ENCODE data around the gene VPS16. TPM values are rescaled to one million over a fixed set of nuclear protein-coding genes. Genes with fewer than 3 reads are reported as not detected.

VPS16 gene
- total and polyA plus RNA-seq, 2 donors (not counting 1 experiment from before 2014, with no cell fraction given) = 63.0 to 68.2 TPM

DNA sequence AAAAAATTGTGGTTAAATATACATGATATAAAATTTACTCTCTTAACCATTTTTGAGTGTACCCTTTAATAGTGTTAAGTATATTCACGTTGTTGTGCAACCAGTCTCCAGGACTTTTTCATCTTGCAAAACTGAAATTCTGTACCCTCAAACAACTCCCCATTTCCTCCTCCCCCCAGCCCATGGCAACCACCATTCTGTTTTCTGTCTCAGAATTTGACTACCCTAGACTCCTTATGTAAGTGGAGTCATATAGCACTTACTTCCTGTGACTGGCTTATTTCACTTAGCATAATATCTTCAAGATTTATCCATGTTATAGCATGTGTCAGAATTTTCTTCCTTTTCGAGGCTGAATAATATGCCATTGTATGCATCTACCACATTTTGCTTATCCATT is 5.1 kb downstream of the VPS16 start:
- peaks cover 29% of the 10 kb centered on the region for H3K79me2 ChIP-seq (ENCODE audit: control insufficient read depth, insufficient read depth, low read length)
- no peak for ATAC-seq (ENCODE audit: low read depth)
- H3K4me1 Mint-ChIP-seq = peaks cover 6% of the 10 kb centered on the region

DNA sequence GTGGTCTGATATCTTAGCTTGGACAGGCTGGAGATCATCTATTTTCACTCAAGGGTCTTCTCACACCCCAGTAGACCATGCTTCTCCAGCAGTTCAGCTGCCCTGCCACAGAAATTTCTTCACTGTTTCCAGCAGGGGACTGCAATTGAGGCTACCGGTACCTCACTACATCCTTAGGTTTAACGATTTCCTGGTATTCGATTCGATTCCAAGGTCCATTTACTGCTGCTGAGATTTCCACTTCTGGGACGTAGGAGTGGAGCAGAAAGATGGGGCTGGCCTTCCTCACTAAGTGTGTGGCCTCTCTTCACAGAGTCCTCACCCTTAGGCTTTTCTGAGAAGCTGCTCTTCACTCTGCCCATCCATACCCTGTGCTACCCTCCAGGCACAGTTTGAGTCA is 6.2 kb downstream of the VPS16 start:
- ATAC-seq (ENCODE audit: low read depth) = no peak
- Histone ChIP-seq H3K9me3 (ENCODE audit: control extremely low read depth in 1 of 3, control insufficient read depth in 2 of 3, insufficient read depth in 1 of 3, low read length in 2 of 3) (peaks cover 0 to 1% (median 0%) of the 10 kb centered on the region in 3 donors), H3K36me3 (replicated peaks in 1 of 2; ENCODE audit: control extremely low read depth in 1 of 2, control insufficient read depth in 1 of 2, extremely low read depth in 1 of 2, insufficient read depth in 2 of 2, low read length in 1 of 2) (peaks cover 0 to 3% of the 10 kb centered on the region in 2 experiments), H3K4me2 (replicated peaks; ENCODE audit: low read depth, low read length, poor library complexity, severe bottlenecking) (no peak overlapping the region), H3K79me2 (ENCODE audit: control insufficient read depth, insufficient read depth, low read length) (peaks cover 19% of the 10 kb centered on the region), H2AFZ (ENCODE audit: insufficient read depth, low read depth, low read length, poor library complexity, severe bottlenecking) (no peak overlapping the region), H3K4me1 (ENCODE audit: control insufficient read depth in 2 of 2, insufficient read depth in 2 of 2, low read length in 2 of 2) (peaks cover 0 to 2% of the 10 kb centered on the region in 2 donors), H3K27ac (ENCODE audit: low read length in 2 of 2) (no peak overlapping the region), H4K20me1 (ENCODE audit: control insufficient read depth, insufficient read depth, low read length, poor library complexity, severe bottlenecking) (no peaks in the 10 kb centered on the region), H3K27me3 (replicated peaks in 1 of 4; ENCODE audit: control extremely low read depth in 1 of 4, control insufficient read depth in 3 of 4, insufficient read depth in 4 of 4, low read length in 3 of 4) (no peaks in the 10 kb centered on the region), H3K4me3 (ENCODE audit: control extremely low read depth in 1 of 5, extremely low read depth in 1 of 5, insufficient read depth in 1 of 5, low read depth in 2 of 5, low read length in 4 of 5) (no peak overlapping the region), H3K9ac (ENCODE audit: low read length) (no peak overlapping the region)
- intact Hi-C loops (cut with micrococcal nuclease) = no loop called here
- Mint-ChIP-seq H3K27ac (no peak overlapping the region), H3K4me1 (peaks cover 3% of the 10 kb centered on the region), H3K4me3 (no peak overlapping the region), H3K9me3 (ENCODE audit: insufficient read depth) (no peaks in the 10 kb centered on the region), H3K27me3 (no peaks in the 10 kb centered on the region)
- no peak for TF ChIP-seq EZH2 (IDR thresholded peaks at IDR 0.05; ENCODE audit: borderline replicate concordance, insufficient read depth, low read depth, low read length, poor library complexity, severe bottlenecking)
- TF ChIP-seq, protein P1, sequence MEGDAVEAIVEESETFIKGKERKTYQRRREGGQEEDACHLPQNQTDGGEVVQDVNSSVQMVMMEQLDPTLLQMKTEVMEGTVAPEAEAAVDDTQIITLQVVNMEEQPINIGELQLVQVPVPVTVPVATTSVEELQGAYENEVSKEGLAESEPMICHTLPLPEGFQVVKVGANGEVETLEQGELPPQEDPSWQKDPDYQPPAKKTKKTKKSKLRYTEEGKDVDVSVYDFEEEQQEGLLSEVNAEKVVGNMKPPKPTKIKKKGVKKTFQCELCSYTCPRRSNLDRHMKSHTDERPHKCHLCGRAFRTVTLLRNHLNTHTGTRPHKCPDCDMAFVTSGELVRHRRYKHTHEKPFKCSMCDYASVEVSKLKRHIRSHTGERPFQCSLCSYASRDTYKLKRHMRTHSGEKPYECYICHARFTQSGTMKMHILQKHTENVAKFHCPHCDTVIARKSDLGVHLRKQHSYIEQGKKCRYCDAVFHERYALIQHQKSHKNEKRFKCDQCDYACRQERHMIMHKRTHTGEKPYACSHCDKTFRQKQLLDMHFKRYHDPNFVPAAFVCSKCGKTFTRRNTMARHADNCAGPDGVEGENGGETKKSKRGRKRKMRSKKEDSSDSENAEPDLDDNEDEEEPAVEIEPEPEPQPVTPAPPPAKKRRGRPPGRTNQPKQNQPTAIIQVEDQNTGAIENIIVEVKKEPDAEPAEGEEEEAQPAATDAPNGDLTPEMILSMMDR (IDR thresholded peaks at IDR 0.05) = no peak
- ChIA-PET POLR2A (no interaction called here), CTCF (no interaction called here)
- no peak for DNase-seq
- 71% methylated on average over 1 of the region's 5 CpGs for WGBS (ENCODE audit: insufficient coverage)

More for the DNA sequence above, 5.1 kb downstream of the VPS16 start:
- no peaks in the 10 kb centered on the region for H3K27me3 Mint-ChIP-seq
- Histone ChIP-seq H3K4me3 (ENCODE audit: control extremely low read depth in 1 of 5, extremely low read depth in 1 of 5, insufficient read depth in 1 of 5, low read depth in 2 of 5, low read length in 4 of 5) (no peak overlapping the region), H3K4me2 (replicated peaks; ENCODE audit: low read depth, low read length, poor library complexity, severe bottlenecking) (no peak overlapping the region), H3K27ac (ENCODE audit: low read length in 2 of 2) (no peak overlapping the region), H3K36me3 (replicated peaks in 1 of 2; ENCODE audit: control extremely low read depth in 1 of 2, control insufficient read depth in 1 of 2, extremely low read depth in 1 of 2, insufficient read depth in 2 of 2, low read length in 1 of 2) (peaks cover 0 to 3% of the 10 kb centered on the region in 2 experiments), H3K4me1 (ENCODE audit: control insufficient read depth in 2 of 2, insufficient read depth in 2 of 2, low read length in 2 of 2) (peaks cover 5 to 9% of the 10 kb centered on the region in 2 donors), H3K9me3 (ENCODE audit: control extremely low read depth in 1 of 3, control insufficient read depth in 2 of 3, insufficient read depth in 1 of 3, low read length in 2 of 3) (no peaks in the 10 kb centered on the region), H2AFZ (ENCODE audit: insufficient read depth, low read depth, low read length, poor library complexity, severe bottlenecking) (no peak overlapping the region), H3K9ac (ENCODE audit: low read length) (no peak overlapping the region), H4K20me1 (ENCODE audit: control insufficient read depth, insufficient read depth, low read length, poor library complexity, severe bottlenecking) (no peaks in the 10 kb centered on the region), H3K27me3 (replicated peaks in 1 of 4; ENCODE audit: control extremely low read depth in 1 of 4, control insufficient read depth in 3 of 4, insufficient read depth in 4 of 4, low read length in 3 of 4) (no peaks in the 10 kb centered on the region)
- no peak for DNase-seq
- CTCF ChIA-PET = no interaction called here
- no peaks in the 10 kb centered on the region for H3K9me3 Mint-ChIP-seq (ENCODE audit: insufficient read depth)
- intact Hi-C loops (cut with micrococcal nuclease) = no loop called here
- no peak overlapping the region for H3K27ac Mint-ChIP-seq
- H3K4me3 Mint-ChIP-seq = no peak overlapping the region
- POLR2A ChIA-PET = no interaction called here
- TF ChIP-seq, protein P1 (IDR thresholded peaks at IDR 0.05) = no peak
- WGBS (ENCODE audit: insufficient coverage) = no CpG with 5 or more reads among the region's 2 CpGs
